ENCODE results near the gene OGT.

OGT gene

DNA sequence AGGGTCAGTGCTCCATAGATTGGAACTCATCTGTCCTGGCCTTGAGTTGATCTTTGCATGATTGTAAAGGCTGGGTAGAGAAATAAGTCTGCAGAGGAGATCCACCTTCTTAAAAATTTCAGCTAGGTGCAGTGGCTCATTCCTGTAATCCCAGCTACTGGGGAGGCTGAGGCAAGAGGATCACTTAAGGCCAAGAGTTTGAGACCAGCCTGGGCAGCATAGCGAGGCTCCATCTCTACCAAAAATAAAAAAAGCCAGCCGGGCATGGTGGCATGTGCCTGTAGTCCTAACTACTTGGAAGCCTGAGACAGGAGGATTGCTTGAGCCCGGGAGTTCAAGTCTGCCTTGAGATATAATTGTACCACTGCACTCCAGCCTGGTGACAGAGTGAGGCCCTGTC lies 85.9 kb downstream of the OGT start:
- Mint-ChIP-seq H3K27me3 (ENCODE audit: low read depth, poor library complexity) (no peaks in the 10 kb centered on the region), H3K4me3 (no peak overlapping the region), H3K27ac (no peak overlapping the region), H3K9me3 (peaks cover 65% of the 10 kb centered on the region), H3K4me1 (peaks cover 13% of the 10 kb centered on the region), H3K36me3 (ENCODE audit: low read depth) (no peaks in the 10 kb centered on the region)
- DNase-seq, result no peak
- no peak for TF ChIP-seq CTCF (IDR thresholded peaks at IDR 0.05)

GRCh38 chrX:71619193-71619592 lies 86.3 kb downstream of the OGT start:
- H3K27ac Mint-ChIP-seq, result no peak overlapping the region
- no peak for TF ChIP-seq CTCF (IDR thresholded peaks at IDR 0.05)
- H3K36me3 Mint-ChIP-seq (ENCODE audit: low read depth), result no peaks in the 10 kb centered on the region
- peaks cover 13% of the 10 kb centered on the region for H3K4me1 Mint-ChIP-seq
- DNase-seq, result no peak
- H3K9me3 Mint-ChIP-seq, result peaks cover 66% of the 10 kb centered on the region
- H3K4me3 Mint-ChIP-seq, result no peak overlapping the region
- no peaks in the 10 kb centered on the region for H3K27me3 Mint-ChIP-seq (ENCODE audit: low read depth, poor library complexity)

GRCh38 chrX:71619986-71620385 lies 87.1 kb downstream of the OGT start:
- Mint-ChIP-seq H3K4me3 (no peak overlapping the region), H3K4me1 (peaks cover 9% of the 10 kb centered on the region), H3K36me3 (ENCODE audit: low read depth) (no peaks in the 10 kb centered on the region), H3K27me3 (ENCODE audit: low read depth, poor library complexity) (no peaks in the 10 kb centered on the region), H3K27ac (no peak overlapping the region), H3K9me3 (peaks cover 61% of the 10 kb centered on the region)
- TF ChIP-seq CTCF (IDR thresholded peaks at IDR 0.05), result no peak
- DNase-seq, result no peak

DNA sequence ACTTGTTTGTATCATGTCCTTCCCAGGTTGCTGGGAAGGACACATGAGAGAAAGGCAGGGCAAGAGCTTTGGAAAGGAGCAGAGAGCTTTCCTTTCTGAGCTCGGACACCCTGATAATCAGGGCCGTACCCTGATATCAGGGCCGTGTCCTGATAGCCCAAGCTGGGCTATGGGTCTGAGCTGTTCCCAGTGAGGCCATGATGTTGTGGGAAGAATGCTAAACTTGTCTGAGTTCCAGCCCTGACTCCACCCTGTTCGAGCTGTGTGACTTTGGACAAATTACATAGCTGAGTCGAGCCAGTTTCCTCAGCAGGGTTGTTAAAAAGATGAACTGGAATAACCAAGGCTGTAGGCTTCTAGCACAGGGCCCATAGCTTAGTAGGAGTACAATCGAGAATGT lies 88.7 kb downstream of the OGT start:
- Mint-ChIP-seq H3K36me3 (ENCODE audit: low read depth) (no peaks in the 10 kb centered on the region), H3K4me1 (peaks cover 3% of the 10 kb centered on the region), H3K9me3 (peaks cover 54% of the 10 kb centered on the region), H3K4me3 (no peak overlapping the region), H3K27ac (no peak overlapping the region), H3K27me3 (ENCODE audit: low read depth, poor library complexity) (no peaks in the 10 kb centered on the region)
- DNase-seq, result no peak
- no peak for TF ChIP-seq CTCF (IDR thresholded peaks at IDR 0.05)

- TF ChIP-seq CTCF (IDR thresholded peaks at IDR 0.05), result no peak
- Mint-ChIP-seq H3K4me3 (no peak overlapping the region), H3K36me3 (ENCODE audit: low read depth) (no peaks in the 10 kb centered on the region), H3K4me1 (peaks cover 3% of the 10 kb centered on the region), H3K9me3 (peaks cover 59% of the 10 kb centered on the region), H3K27ac (no peak overlapping the region), H3K27me3 (ENCODE audit: low read depth, poor library complexity) (no peaks in the 10 kb centered on the region)
- DNase-seq, result no peak
These were observed 89.2 kb downstream of the OGT start for GRCh38 chrX:71622032-71622575.
